Activated CD8-positive, alpha-beta memory T cell treated with anti-CD3 and anti-CD28 coated beads, Interleukin-2, amount 10 ng/mL, durations not matched to agents 7 days and 5 days (primary cell): Measurements from ENCODE around the gene CDC37. TPM values are rescaled to one million over a fixed set of nuclear protein-coding genes. Genes with fewer than 3 reads are reported as not detected.

Experiments used
- ATAC-seq: fragments of 150-1000 bp; cut with Tn5 transposase; one replicate; pipeline ENCODE4 v1.10.0; 2021; ENCODE audit warnings: moderate library complexity
- CTCF ChIA-PET: fragments of 350-600 bp; sonication (Branson Sonifier 250); formaldehyde crosslinking; loops from one replicate; lab custom pipeline; 2021; ENCODE audit warnings: antibody characterized with exemption; lab: Charles Lee
- DNase-seq: peaks from one replicate; pipeline ENCODE4 v3.0.0-alpha.2; 2020
- H3K27ac Mint-ChIP-seq: one replicate; pipeline ENCODE4 v1.8.0; 2021; ENCODE audit warnings: mild to moderate bottlenecking, mixed read lengths
- H3K27me3 Mint-ChIP-seq: one replicate; pipeline ENCODE4 v1.8.0; 2021; ENCODE audit warnings: mixed read lengths
- H3K36me3 Mint-ChIP-seq: one replicate; pipeline ENCODE4 v1.8.0; 2021; ENCODE audit warnings: mild to moderate bottlenecking, mixed read lengths
- H3K4me1 Mint-ChIP-seq: one replicate; pipeline ENCODE4 v1.8.0; 2021; ENCODE audit warnings: mixed read lengths
- H3K4me3 Mint-ChIP-seq: one replicate; pipeline ENCODE4 v1.8.0; 2021; ENCODE audit warnings: mild to moderate bottlenecking, moderate library complexity, mixed read lengths
- H3K9me3 Mint-ChIP-seq: one replicate; pipeline ENCODE4 v1.8.0; 2022; ENCODE audit warnings: low read depth, mixed read lengths
- total RNA-seq, 2 experiments: library from RNA; stranded (reverse); gene quantifications; one replicate each; pipeline ENCODE4 v1.2.3, GENCODE V29; 2021

Gene CDC37
- total RNA-seq, 2 experiments from 2014 or later, result 283 to 309 TPM

- Mint-ChIP-seq H3K4me1 (peaks cover 84% of the 10 kb centered on the region), H3K9me3 (no peaks in the 10 kb centered on the region), H3K4me3 (peak overlapping the region; percentile 65), H3K27ac (peak overlapping the region; percentile 90), H3K27me3 (peaks cover 6% of the 10 kb centered on the region), H3K36me3 (peaks cover 22% of the 10 kb centered on the region)
- ATAC-seq (no peak), DNase-seq (no peak)
- CTCF ChIA-PET, result interaction anchor here (1.0 to 23.1 kb wide), 6 partner anchors 5 to 170 kb away, joined by 4 to 1020 read pairs (median 56); partner anchors contain the start of genes CDC37 and PDE4A
Observed at GRCh38 chr19:10428996-10429381, 25.6 kb upstream of the CDC37 start.

- H3K36me3 Mint-ChIP-seq, result peaks cover 18% of the 10 kb centered on the region
- ATAC-seq (no peak), DNase-seq (no peak)
- H3K27ac Mint-ChIP-seq, result peak overlapping the region; percentile 90
- CTCF ChIA-PET, result interaction anchor here (1.3 to 23.1 kb wide), 8 partner anchors 7 to 168 kb away, joined by 3 to 1020 read pairs (median 5); partner anchors contain the start of gene CDC37
- H3K9me3 Mint-ChIP-seq, result no peaks in the 10 kb centered on the region
- H3K27me3 Mint-ChIP-seq, result peaks cover 6% of the 10 kb centered on the region
- no peak overlapping the region for H3K4me3 Mint-ChIP-seq
- peaks cover 90% of the 10 kb centered on the region for H3K4me1 Mint-ChIP-seq
Observed at GRCh38 chr19:10427169-10427568, 23.8 kb upstream of the CDC37 start.

- peaks cover 20% of the 10 kb centered on the region for H3K36me3 Mint-ChIP-seq
- CTCF ChIA-PET, result interaction anchor here (0.8 to 23.1 kb wide), 10 partner anchors 10 to 412 kb away, joined by 3 to 1020 read pairs (median 4); partner anchors contain the start of genes CDC37, ICAM1, TMED1 and TYK2
- DNase-seq (peak; percentile 78), ATAC-seq (peak; percentile 16)
- H3K4me1 Mint-ChIP-seq, result peaks cover 82% of the 10 kb centered on the region
- no peaks in the 10 kb centered on the region for H3K9me3 Mint-ChIP-seq
- peaks cover 2% of the 10 kb centered on the region for H3K27me3 Mint-ChIP-seq
- peak overlapping the region; percentile 81 for H3K4me3 Mint-ChIP-seq
- peak overlapping the region; percentile 95 for H3K27ac Mint-ChIP-seq
Observed at GRCh38 chr19:10424011-10424637, 20.8 kb upstream of the CDC37 start.

GRCh38 chr19:10422846-10423245, 19.5 kb upstream of the CDC37 start:
- H3K27ac Mint-ChIP-seq, result peak overlapping the region; percentile 62
- H3K4me1 Mint-ChIP-seq, result peaks cover 78% of the 10 kb centered on the region
- peaks cover 14% of the 10 kb centered on the region for H3K36me3 Mint-ChIP-seq
- CTCF ChIA-PET, result interaction anchor here (1.3 to 23.1 kb wide), 6 partner anchors 11 to 413 kb away, joined by 3 to 1020 read pairs (median 6); partner anchors contain the start of genes CDC37, ICAM1 and TMED1
- no peaks in the 10 kb centered on the region for H3K9me3 Mint-ChIP-seq
- no peak for ATAC-seq
- peak overlapping the region; percentile 81 for H3K4me3 Mint-ChIP-seq
- peaks cover 4% of the 10 kb centered on the region for H3K27me3 Mint-ChIP-seq
- DNase-seq, result no peak

GRCh38 chr19:10422046-10422461, 18.7 kb upstream of the CDC37 start:
- Mint-ChIP-seq H3K27me3 (peaks cover 4% of the 10 kb centered on the region), H3K4me3 (peak overlapping the region; percentile 81), H3K4me1 (peaks cover 77% of the 10 kb centered on the region), H3K27ac (peak overlapping the region; percentile 62), H3K9me3 (no peaks in the 10 kb centered on the region), H3K36me3 (peaks cover 11% of the 10 kb centered on the region)
- DNase-seq, result no peak
- no peak for ATAC-seq
- CTCF ChIA-PET, result interaction anchor here (0.7 to 23.1 kb wide), 11 partner anchors 12 to 226 kb away, joined by 3 to 1020 read pairs (median 4); partner anchors contain the start of genes CDC37, ICAM1 and TYK2

- Mint-ChIP-seq H3K27ac (peak overlapping the region; percentile 62), H3K27me3 (peaks cover 4% of the 10 kb centered on the region), H3K4me1 (peaks cover 77% of the 10 kb centered on the region), H3K9me3 (no peaks in the 10 kb centered on the region), H3K36me3 (peaks cover 11% of the 10 kb centered on the region), H3K4me3 (peak overlapping the region; percentile 81)
- no peak for ATAC-seq
- CTCF ChIA-PET, result interaction anchor here (0.7 to 23.1 kb wide), 14 partner anchors 13 to 231 kb away, joined by 3 to 1020 read pairs (median 3); partner anchors contain the start of genes CDC37, ICAM1, MRPL4 and TYK2
- peak; percentile 78 for DNase-seq
Observed at GRCh38 chr19:10421240-10422045, 18.1 kb upstream of the CDC37 start.

GRCh38 chr19:10420444-10421239, 17.3 kb upstream of the CDC37 start, which contains the start of gene PDE4A:
Gene PDE4A, plus strand, starts transcription at chr19:10420538. Its CDS starts 227 bp downstream, at chr19:10420765.
- Mint-ChIP-seq H3K9me3 (no peaks in the 10 kb centered on the region), H3K27me3 (peaks cover 4% of the 10 kb centered on the region), H3K4me3 (peak within 1 kb of the TSS; percentile 85), H3K27ac (peak within 1 kb of the TSS; percentile 84), H3K4me1 (peaks cover 75% of the 10 kb centered on the region), H3K36me3 (peaks cover 13% of the 10 kb centered on the region)
- peak; percentile 12 for ATAC-seq
- CTCF ChIA-PET, result interaction anchor here (1.0 to 23.1 kb wide), 12 partner anchors 12 to 230 kb away, joined by 3 to 1020 read pairs (median 3); partner anchors contain the start of genes CDC37, ICAM1 and MRPL4
- DNase-seq, result peak; percentile 89

GRCh38 chr19:10419646-10420443, 16.5 kb upstream of the CDC37 start:
- peaks cover 4% of the 10 kb centered on the region for H3K27me3 Mint-ChIP-seq

GRCh38 chr19:10419200-10419645, 15.9 kb upstream of the CDC37 start:
- Mint-ChIP-seq H3K27me3 (peaks cover 4% of the 10 kb centered on the region), H3K4me3 (peak overlapping the region; percentile 85), H3K27ac (peak overlapping the region; percentile 84), H3K36me3 (peaks cover 13% of the 10 kb centered on the region), H3K4me1 (peaks cover 66% of the 10 kb centered on the region), H3K9me3 (no peaks in the 10 kb centered on the region)
- CTCF ChIA-PET, result interaction anchor here (1.0 to 23.2 kb wide), 7 partner anchors 3 to 149 kb away, joined by 3 to 1020 read pairs (median 25); partner anchors contain the start of genes CDC37, ICAM1, PDE4A and TYK2
- peak; percentile 1 for ATAC-seq
- DNase-seq, result no peak

More at GRCh38 chr19:10419646-10420443, 16.5 kb upstream of the CDC37 start:
- no peaks in the 10 kb centered on the region for H3K9me3 Mint-ChIP-seq
- ATAC-seq, result peak; percentile 25
- H3K4me1 Mint-ChIP-seq, result peaks cover 71% of the 10 kb centered on the region
- peak overlapping the region; percentile 85 for H3K4me3 Mint-ChIP-seq
- CTCF ChIA-PET, result interaction anchor here (1.2 to 23.2 kb wide), 5 partner anchors 3 to 230 kb away, joined by 3 to 1020 read pairs (median 107); partner anchors contain the start of genes CDC37 and PDE4A
- H3K27ac Mint-ChIP-seq, result peak overlapping the region; percentile 84
- H3K36me3 Mint-ChIP-seq, result peaks cover 12% of the 10 kb centered on the region
- DNase-seq, result peak; percentile 85

- Mint-ChIP-seq H3K4me3 (peak overlapping the region; percentile 85), H3K4me1 (peaks cover 64% of the 10 kb centered on the region), H3K36me3 (peaks cover 15% of the 10 kb centered on the region), H3K27me3 (peaks cover 4% of the 10 kb centered on the region), H3K27ac (peak overlapping the region; percentile 79), H3K9me3 (no peaks in the 10 kb centered on the region)
- ATAC-seq, result no peak
- CTCF ChIA-PET, result interaction anchor here (1.0 to 23.2 kb wide), 11 partner anchors 4 to 158 kb away, joined by 3 to 1020 read pairs (median 8); partner anchors contain the start of genes CDC37, ICAM1, PDE4A and TYK2
- DNase-seq, result peak; percentile 66
Observed at GRCh38 chr19:10418485-10419199, 15.3 kb upstream of the CDC37 start.

- DNase-seq, result no peak
- H3K27me3 Mint-ChIP-seq, result peaks cover 4% of the 10 kb centered on the region
- H3K9me3 Mint-ChIP-seq, result no peaks in the 10 kb centered on the region
- peak overlapping the region; percentile 79 for H3K27ac Mint-ChIP-seq
- ATAC-seq, result no peak
- peaks cover 62% of the 10 kb centered on the region for H3K4me1 Mint-ChIP-seq
- peaks cover 15% of the 10 kb centered on the region for H3K36me3 Mint-ChIP-seq
- H3K4me3 Mint-ChIP-seq, result peak overlapping the region; percentile 85
- CTCF ChIA-PET, result interaction anchor here (1.0 to 23.2 kb wide), 11 partner anchors 4 to 158 kb away, joined by 3 to 1020 read pairs (median 8); partner anchors contain the start of genes CDC37, ICAM1, PDE4A and TYK2
Observed at GRCh38 chr19:10418235-10418484, 14.8 kb upstream of the CDC37 start.
